CD8-positive, alpha-beta memory T cell (primary cell): Measurements from ENCODE around the gene HECTD4. TPM values are rescaled to one million over a fixed set of nuclear protein-coding genes. Genes with fewer than 3 reads are reported as not detected.
A peak's percentile ranks its signal among the peaks of the same experiment; 100 is the strongest.

Source experiments
- CTCF ChIA-PET: fragments of 350-600 bp; sonication (Branson Sonifier 250); formaldehyde crosslinking; loops from one replicate; lab custom pipeline; 2021; ENCODE audit warnings: antibody characterized with exemption; lab: Charles Lee
- POLR2A ChIA-PET: fragments of 350-600 bp; sonication (Branson Sonifier 250); formaldehyde crosslinking; loops from one replicate; lab custom pipeline; 2021; ENCODE audit warnings: antibody characterized with exemption; lab: Charles Lee
- DNase-seq, 5 donors: peaks; one replicate each; pipeline versions ENCODE4 v3.0.0 to v3.0.0-alpha.2; 2020 to 2022; ENCODE audit warnings: mixed read lengths in 1 of 5
- H3K27ac ChIP-seq: one replicate; pipeline ENCODE4 v1.7.0; 2013; ENCODE audit warnings: low read depth, mild to moderate bottlenecking, low read length, moderate library complexity
- H3K27me3 ChIP-seq: 2 replicates; pipeline ENCODE4 v1.7.0; 2013; ENCODE audit warnings: low read length, mild to moderate bottlenecking; ENCODE audit not compliant: insufficient read depth, poor library complexity, severe bottlenecking
- H3K36me3 ChIP-seq: 2 replicates; pipeline ENCODE4 v1.7.0; 2013; ENCODE audit warnings: mild to moderate bottlenecking, low read length, moderate library complexity; ENCODE audit not compliant: insufficient read depth
- H3K4me1 ChIP-seq: 2 replicates; pipeline ENCODE4 v1.7.0; 2013; ENCODE audit warnings: mild to moderate bottlenecking, low read length, moderate library complexity; ENCODE audit not compliant: insufficient read depth
- H3K4me3 ChIP-seq: 2 replicates; pipeline ENCODE4 v1.7.0; 2013; ENCODE audit warnings: mild to moderate bottlenecking, low read length
- H3K9me3 ChIP-seq: 2 replicates; pipeline ENCODE4 v1.7.0; 2013; ENCODE audit warnings: mild to moderate bottlenecking, low read length
- H3K27ac Mint-ChIP-seq, 8 donors: one replicate each; pipeline ENCODE4 v1.8.0; 2020 to 2021; ENCODE audit warnings: mixed read lengths in 8 of 8, mild to moderate bottlenecking in 6 of 8, inconsistent platforms in 3 of 8, moderate library complexity in 3 of 8
- H3K27me3 Mint-ChIP-seq, 2 donors: one replicate each; pipeline ENCODE4 v1.8.0; 2020 to 2021; ENCODE audit warnings: mixed read lengths in 2 of 2, mild to moderate bottlenecking in 1 of 2, moderate library complexity in 1 of 2
- H3K36me3 Mint-ChIP-seq, 3 donors: one replicate each; pipeline ENCODE4 v1.8.0; 2020 to 2021; ENCODE audit warnings: mixed read lengths in 3 of 3, inconsistent platforms in 1 of 3, mild to moderate bottlenecking in 1 of 3
- H3K4me1 Mint-ChIP-seq, 3 donors: one replicate each; pipeline ENCODE4 v1.8.0; 2020 to 2021; ENCODE audit warnings: mixed read lengths in 3 of 3, inconsistent platforms in 1 of 3, mild to moderate bottlenecking in 1 of 3
- H3K4me3 Mint-ChIP-seq, 7 donors: one replicate each; pipeline ENCODE4 v1.8.0; 2020 to 2021; ENCODE audit warnings: mixed read lengths in 7 of 7, mild to moderate bottlenecking in 6 of 7, moderate library complexity in 4 of 7, inconsistent platforms in 2 of 7
- H3K9me3 Mint-ChIP-seq, 5 donors: one replicate each; pipeline ENCODE4 v1.8.0; 2020 to 2022; ENCODE audit warnings: mixed read lengths in 5 of 5, mild to moderate bottlenecking in 3 of 5, moderate library complexity in 2 of 5, inconsistent platforms in 1 of 5
- polyA plus RNA-seq: library from polyadenylated mRNA; unstranded; fragments of 300-500 nt; fragmentation: Illumina TruSeq; gene quantifications from one replicate; pipeline ENCODE4 v1.2.3, GENCODE V29; 2021
- total RNA-seq, 2 experiments: library from RNA; stranded (reverse); gene quantifications; one replicate each; pipeline ENCODE4 v1.2.3, GENCODE V29; 2021

HECTD4 gene
- total and polyA plus RNA-seq, 3 experiments from 2014 or later = 3.1 to 32.8 (median 29.7) TPM

DNA sequence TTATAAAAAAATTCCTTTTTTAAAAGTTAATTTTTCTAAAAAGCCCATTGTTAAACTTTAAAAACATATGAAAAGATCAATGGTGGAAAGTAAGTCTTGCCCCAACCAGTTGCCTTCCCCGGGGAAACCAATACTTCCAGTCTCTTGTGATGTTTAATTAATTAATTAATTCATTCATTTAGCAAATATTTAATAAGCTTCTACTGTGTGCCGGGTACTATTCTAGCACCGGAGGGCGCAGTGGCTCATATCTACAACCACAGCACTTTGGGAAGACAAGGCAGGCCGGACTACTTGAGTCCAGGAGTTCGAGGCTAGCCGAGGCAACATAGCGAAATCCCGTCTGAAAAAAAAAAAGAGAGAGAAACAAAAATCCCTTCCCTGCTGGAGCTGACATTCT lies 87.4 kb downstream of the HECTD4 start:
- ChIA-PET POLR2A (no interaction called here), CTCF (interaction anchor here (1.5 kb wide), 1 partner anchor 91 kb away, joined by 4 read pairs; no protein-coding TSS in a partner anchor)
- no peaks in the 10 kb centered on the region for H3K27me3 Mint-ChIP-seq
- H3K9me3 Mint-ChIP-seq = peaks cover 0 to 2% (median 0%) of the 10 kb centered on the region in 5 donors
- peaks cover 3 to 25% (median 15%) of the 10 kb centered on the region in 3 donors for H3K36me3 Mint-ChIP-seq
- Histone ChIP-seq H3K36me3 (no peaks in the 10 kb centered on the region), H3K27ac (no peak overlapping the region), H3K9me3 (no peaks in the 10 kb centered on the region), H3K4me1 (no peaks in the 10 kb centered on the region), H3K27me3 (no peaks in the 10 kb centered on the region), H3K4me3 (no peak overlapping the region)
- H3K4me1 Mint-ChIP-seq = peaks cover 3 to 8% (median 5%) of the 10 kb centered on the region in 3 donors
- no peak overlapping the region for H3K4me3 Mint-ChIP-seq
- no peak overlapping the region for H3K27ac Mint-ChIP-seq
- no peak for DNase-seq

DNA sequence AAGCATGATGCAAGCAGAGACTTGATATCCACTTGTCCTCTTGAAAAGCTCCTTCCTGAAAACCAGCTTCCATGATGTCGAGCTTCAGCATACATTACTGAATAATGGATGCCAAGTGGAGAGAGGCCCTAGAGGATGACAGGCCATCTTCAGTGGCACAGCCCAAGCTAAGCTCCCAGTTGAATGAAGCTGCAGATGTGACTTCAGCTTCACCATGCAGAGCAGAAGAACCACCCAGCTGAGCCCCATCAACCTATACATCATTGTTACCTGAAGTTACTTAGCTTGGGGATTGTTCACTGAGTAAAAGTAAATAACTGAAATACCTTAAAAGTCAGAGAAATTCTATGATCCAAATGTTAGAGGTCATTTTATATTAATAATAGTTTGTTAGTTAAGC lies 93.6 kb downstream of the HECTD4 start:
- no peaks in the 10 kb centered on the region for H3K27me3 ChIP-seq
- no peak overlapping the region for H3K4me3 ChIP-seq
- no peaks in the 10 kb centered on the region for H3K27me3 Mint-ChIP-seq
- no peaks in the 10 kb centered on the region for H3K9me3 ChIP-seq
- H3K4me3 Mint-ChIP-seq = no peak overlapping the region
- no peak overlapping the region for H3K27ac Mint-ChIP-seq
- H3K27ac ChIP-seq = no peak overlapping the region
- POLR2A ChIA-PET = no interaction called here
- H3K36me3 ChIP-seq = no peaks in the 10 kb centered on the region
- CTCF ChIA-PET = no interaction called here
- peaks cover 1 to 7% (median 3%) of the 10 kb centered on the region in 5 donors for H3K9me3 Mint-ChIP-seq
- DNase-seq = no peak
- H3K4me1 ChIP-seq = no peaks in the 10 kb centered on the region
- H3K4me1 Mint-ChIP-seq = peaks cover 3 to 8% (median 5%) of the 10 kb centered on the region in 3 donors
- H3K36me3 Mint-ChIP-seq = peaks cover 5 to 28% (median 19%) of the 10 kb centered on the region in 3 donors

- no peak overlapping the region for H3K27ac ChIP-seq
- H3K4me3 ChIP-seq = no peak overlapping the region
- Mint-ChIP-seq H3K36me3 (peaks cover 4 to 25% (median 10%) of the 10 kb centered on the region in 3 donors), H3K27me3 (no peaks in the 10 kb centered on the region), H3K9me3 (peaks cover 1 to 7% (median 3%) of the 10 kb centered on the region in 5 donors), H3K4me3 (no peak overlapping the region), H3K27ac (no peak overlapping the region), H3K4me1 (no peaks in the 10 kb centered on the region)
- ChIA-PET POLR2A (no interaction called here), CTCF (no interaction called here)
- no peak for DNase-seq
- no peaks in the 10 kb centered on the region for H3K36me3 ChIP-seq
- no peaks in the 10 kb centered on the region for H3K9me3 ChIP-seq
- no peaks in the 10 kb centered on the region for H3K4me1 ChIP-seq
- no peaks in the 10 kb centered on the region for H3K27me3 ChIP-seq
These were observed 96.4 kb downstream of the HECTD4 start for GRCh38 chr12:112285600-112286401.

DNA sequence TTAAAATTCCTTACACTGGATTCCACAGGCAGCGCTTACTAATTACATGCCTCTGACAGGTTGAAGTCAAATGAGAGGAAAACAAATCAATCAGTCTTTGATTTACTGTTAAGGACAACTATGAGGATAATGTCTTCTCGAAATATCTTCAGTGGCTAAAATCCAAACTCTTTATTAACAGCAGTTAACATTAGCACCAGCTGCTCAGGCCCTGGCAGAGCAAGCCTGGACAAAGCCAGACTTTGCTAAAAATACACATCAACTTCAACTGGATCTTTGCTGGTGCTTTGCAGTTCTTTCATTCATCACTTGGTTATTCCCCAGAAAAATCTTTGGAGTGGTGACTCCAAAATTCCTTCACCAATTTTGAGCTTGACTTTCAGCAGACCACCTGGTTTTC lies 98.7 kb downstream of the HECTD4 start:
- ChIA-PET CTCF (no interaction called here), POLR2A (no interaction called here)
- Histone ChIP-seq H3K27me3 (no peaks in the 10 kb centered on the region), H3K9me3 (no peaks in the 10 kb centered on the region), H3K4me3 (no peak overlapping the region), H3K27ac (no peak overlapping the region), H3K4me1 (no peaks in the 10 kb centered on the region), H3K36me3 (no peaks in the 10 kb centered on the region)
- DNase-seq = no peak
- no peaks in the 10 kb centered on the region for H3K4me1 Mint-ChIP-seq
- H3K4me3 Mint-ChIP-seq = no peak overlapping the region
- H3K36me3 Mint-ChIP-seq = peaks cover 0 to 24% (median 5%) of the 10 kb centered on the region in 3 donors
- no peaks in the 10 kb centered on the region for H3K27me3 Mint-ChIP-seq
- H3K9me3 Mint-ChIP-seq = no peaks in the 10 kb centered on the region
- peak overlapping the region in 1 of 8 donors; percentile 70 for H3K27ac Mint-ChIP-seq

- Histone ChIP-seq H3K27me3 (no peaks in the 10 kb centered on the region), H3K9me3 (no peaks in the 10 kb centered on the region), H3K4me3 (no peak overlapping the region), H3K27ac (no peak overlapping the region), H3K4me1 (no peaks in the 10 kb centered on the region), H3K36me3 (no peaks in the 10 kb centered on the region)
- no peak overlapping the region for H3K4me3 Mint-ChIP-seq
- no peaks in the 10 kb centered on the region for H3K4me1 Mint-ChIP-seq
- POLR2A ChIA-PET = no interaction called here
- no peaks in the 10 kb centered on the region for H3K27me3 Mint-ChIP-seq
- DNase-seq = no peak
- no peaks in the 10 kb centered on the region for H3K9me3 Mint-ChIP-seq
- H3K36me3 Mint-ChIP-seq = peaks cover 0 to 26% (median 7%) of the 10 kb centered on the region in 3 donors
- H3K27ac Mint-ChIP-seq = no peak overlapping the region
- CTCF ChIA-PET = no interaction called here
These were observed 99.3 kb downstream of the HECTD4 start for GRCh38 chr12:112282920-112283319.

- POLR2A ChIA-PET = no interaction called here
- H3K4me3 Mint-ChIP-seq = no peak overlapping the region
These were observed 106.4 kb downstream of the HECTD4 start for GRCh38 chr12:112275836-112276235.

GRCh38 chr12:112275207-112275606 lies 107.0 kb downstream of the HECTD4 start:
- no peak overlapping the region for H3K4me3 Mint-ChIP-seq

More at GRCh38 chr12:112275836-112276235, 106.4 kb downstream of the HECTD4 start:
- Histone ChIP-seq H3K27me3 (no peaks in the 10 kb centered on the region), H3K27ac (no peak overlapping the region), H3K36me3 (peaks cover 15% of the 10 kb centered on the region), H3K9me3 (no peaks in the 10 kb centered on the region), H3K4me1 (no peaks in the 10 kb centered on the region), H3K4me3 (no peak overlapping the region)
- no peaks in the 10 kb centered on the region for H3K9me3 Mint-ChIP-seq
- H3K36me3 Mint-ChIP-seq = peaks cover 4 to 59% (median 34%) of the 10 kb centered on the region in 3 donors
- CTCF ChIA-PET = no interaction called here
- no peak for DNase-seq
- H3K4me1 Mint-ChIP-seq = no peaks in the 10 kb centered on the region
- no peak overlapping the region for H3K27ac Mint-ChIP-seq
- no peaks in the 10 kb centered on the region for H3K27me3 Mint-ChIP-seq

DNA sequence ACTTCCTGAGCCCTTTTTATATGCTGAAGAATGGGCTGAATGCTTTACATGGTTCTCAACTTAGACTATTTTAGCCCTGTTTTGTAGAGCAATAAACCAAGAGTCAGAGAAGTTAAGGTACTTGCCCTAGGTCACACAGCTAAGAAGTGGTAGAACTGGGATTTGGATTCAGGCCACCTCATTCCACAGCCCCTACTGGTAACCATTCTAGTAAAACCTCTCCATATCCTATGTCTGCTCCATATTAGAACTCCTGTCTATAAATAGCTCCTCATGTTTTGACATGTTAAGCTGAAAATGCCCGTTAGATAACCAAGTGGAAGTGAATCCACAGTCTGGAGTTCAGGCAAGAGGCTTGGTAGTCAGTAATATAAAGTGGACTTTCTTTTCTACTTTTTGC lies 111.6 kb downstream of the HECTD4 start:
- CTCF ChIA-PET = interaction anchor here (1.0 kb wide), 1 partner anchor 8 kb away, joined by 3 read pairs; no protein-coding TSS in a partner anchor

More at GRCh38 chr12:112275207-112275606, 107.0 kb downstream of the HECTD4 start:
- Mint-ChIP-seq H3K4me1 (no peaks in the 10 kb centered on the region), H3K27me3 (no peaks in the 10 kb centered on the region), H3K36me3 (peaks cover 6 to 65% (median 36%) of the 10 kb centered on the region in 3 donors), H3K27ac (no peak overlapping the region), H3K9me3 (no peaks in the 10 kb centered on the region)
- DNase-seq = no peak
- Histone ChIP-seq H3K9me3 (no peaks in the 10 kb centered on the region), H3K4me1 (no peaks in the 10 kb centered on the region), H3K27me3 (no peaks in the 10 kb centered on the region), H3K27ac (no peak overlapping the region), H3K4me3 (no peak overlapping the region), H3K36me3 (peaks cover 21% of the 10 kb centered on the region)
- CTCF ChIA-PET = no interaction called here
- POLR2A ChIA-PET = no interaction called here

More for the DNA sequence above, 111.6 kb downstream of the HECTD4 start:
- POLR2A ChIA-PET = interaction anchor here (0.5 kb wide), 1 partner anchor 653 kb away, joined by 6 read pairs; no protein-coding TSS in a partner anchor
- Histone ChIP-seq H3K9me3 (no peaks in the 10 kb centered on the region), H3K27me3 (no peaks in the 10 kb centered on the region), H3K4me1 (no peaks in the 10 kb centered on the region), H3K27ac (no peak overlapping the region), H3K36me3 (peaks cover 28% of the 10 kb centered on the region), H3K4me3 (no peak overlapping the region)
- Mint-ChIP-seq H3K27ac (no peak overlapping the region), H3K27me3 (no peaks in the 10 kb centered on the region), H3K9me3 (no peaks in the 10 kb centered on the region), H3K36me3 (peaks cover 7 to 78% (median 31%) of the 10 kb centered on the region in 3 donors), H3K4me3 (no peak overlapping the region), H3K4me1 (no peaks in the 10 kb centered on the region)
- no peak for DNase-seq
